Measurements from ENCODE around the gene LRRC18.
A peak's percentile ranks its signal among the peaks of the same experiment; 100 is the strongest.

The LRRC18 gene

DNA sequence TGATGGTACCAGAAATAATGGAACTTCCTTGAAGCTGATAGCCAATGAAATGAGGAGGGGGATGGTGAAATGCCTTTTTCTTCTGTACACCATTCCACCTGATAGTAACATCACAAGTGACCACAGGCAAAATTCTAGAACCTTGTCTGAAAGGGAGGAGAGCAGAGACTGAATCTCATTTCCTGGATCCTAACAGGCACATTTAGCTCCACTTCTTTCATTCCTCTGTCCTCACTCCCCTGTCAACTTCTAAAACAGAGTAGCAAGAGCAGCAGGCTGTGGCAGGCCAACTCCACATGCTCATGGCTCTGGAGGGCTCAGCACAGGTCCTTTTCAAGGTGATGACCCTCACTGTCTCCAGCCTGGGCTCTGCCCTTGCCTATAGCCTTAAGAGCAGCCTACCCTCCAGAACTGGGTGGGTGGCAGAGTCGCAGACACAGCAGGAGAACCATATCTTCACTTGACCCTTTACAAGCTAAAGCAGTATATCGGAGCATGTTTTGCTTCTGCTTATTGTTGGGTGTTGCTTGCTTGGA lies at the start of gene LRRC18:
TSS of gene LRRC18 (minus strand) at position 51 of the 536 bp plus-strand sequence. CDS start 25,685 bp downstream, outside the sequence.
- no peak for DNase-seq (ENCODE audit: low spot score)

DNA sequence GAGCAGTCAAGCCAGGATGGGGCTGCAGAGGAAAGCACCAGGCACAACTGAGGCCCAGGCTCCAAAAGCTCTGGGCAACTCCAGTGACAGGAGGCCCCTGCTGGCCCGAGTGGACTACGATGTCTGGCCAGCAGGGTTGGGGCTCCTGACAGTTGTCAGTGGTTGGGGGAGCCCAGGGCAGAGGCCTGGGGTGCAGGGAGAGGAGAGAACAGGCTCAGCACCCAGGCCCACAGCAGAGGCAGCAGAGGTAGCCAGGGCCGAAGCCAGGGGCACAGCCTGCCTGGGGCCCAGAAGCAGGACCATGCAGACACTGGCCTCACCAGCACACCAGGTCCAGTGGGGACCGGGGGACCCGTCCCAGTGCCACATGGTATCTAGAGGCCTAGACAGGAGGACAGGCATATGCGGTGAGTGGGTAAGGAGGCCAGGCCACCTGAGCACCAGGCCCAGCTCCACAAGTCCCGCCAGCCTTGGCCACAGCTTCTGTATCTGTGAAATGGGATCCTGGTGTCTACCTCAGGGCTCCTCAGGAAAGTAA lies 46.0 kb upstream of the LRRC18 start:
- no peak for DNase-seq (ENCODE audit: low spot score)

DNA sequence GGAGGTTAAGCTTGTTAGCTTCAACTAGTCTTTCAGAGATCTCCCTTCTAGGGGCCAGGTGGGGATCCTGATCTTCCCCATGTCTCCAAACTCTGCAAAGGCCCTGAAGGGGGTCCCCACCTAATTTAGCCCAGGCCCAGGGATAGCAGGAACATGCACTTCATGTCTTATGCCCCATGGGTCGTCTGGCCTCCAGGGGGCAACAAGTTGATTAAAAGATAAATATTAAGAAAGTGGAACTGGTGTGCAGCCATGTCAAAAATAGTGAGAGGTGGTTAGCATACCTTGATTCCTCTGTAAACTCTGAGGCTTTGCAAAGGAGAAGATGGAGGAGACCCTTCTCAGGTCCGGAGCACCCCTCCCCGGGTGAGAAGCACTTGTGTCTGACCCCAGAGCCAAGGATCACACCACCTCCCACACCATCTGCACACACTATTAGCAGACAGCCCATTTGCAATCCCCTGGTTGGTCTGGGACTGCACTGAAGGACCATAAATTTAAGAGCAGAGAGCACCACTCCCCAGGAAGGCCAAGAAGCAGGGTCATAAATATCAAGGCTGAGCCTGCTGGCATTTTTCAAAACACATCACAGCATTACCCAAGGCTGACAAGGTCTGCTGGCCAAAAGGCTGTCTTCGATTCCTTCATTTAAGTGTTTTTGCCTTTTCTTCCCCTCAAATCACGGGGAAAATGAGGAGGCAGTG lies 44.2 kb upstream of the LRRC18 start:
- no peak for DNase-seq (ENCODE audit: low spot score)

DNA sequence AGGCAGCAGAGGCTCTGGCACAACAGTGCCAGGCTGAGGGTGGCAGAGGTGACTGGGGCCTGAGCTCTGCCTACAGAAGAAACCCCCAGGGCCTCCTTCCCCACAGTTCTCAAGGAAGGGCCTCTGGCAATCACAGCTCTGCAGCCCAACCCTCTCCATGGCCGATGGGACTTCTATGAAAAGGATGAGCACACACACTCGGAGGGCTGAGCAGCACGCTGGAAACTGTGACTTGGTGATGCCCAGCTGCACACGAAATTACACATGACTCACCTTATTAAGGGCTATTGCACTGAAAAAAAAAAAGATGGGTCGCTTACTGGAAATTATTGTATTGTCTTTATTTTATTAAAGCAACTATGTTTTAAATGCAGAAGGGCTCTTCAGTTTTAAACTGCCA lies 42.9 kb upstream of the LRRC18 start:
- no peak for DNase-seq (ENCODE audit: low spot score)

DNA sequence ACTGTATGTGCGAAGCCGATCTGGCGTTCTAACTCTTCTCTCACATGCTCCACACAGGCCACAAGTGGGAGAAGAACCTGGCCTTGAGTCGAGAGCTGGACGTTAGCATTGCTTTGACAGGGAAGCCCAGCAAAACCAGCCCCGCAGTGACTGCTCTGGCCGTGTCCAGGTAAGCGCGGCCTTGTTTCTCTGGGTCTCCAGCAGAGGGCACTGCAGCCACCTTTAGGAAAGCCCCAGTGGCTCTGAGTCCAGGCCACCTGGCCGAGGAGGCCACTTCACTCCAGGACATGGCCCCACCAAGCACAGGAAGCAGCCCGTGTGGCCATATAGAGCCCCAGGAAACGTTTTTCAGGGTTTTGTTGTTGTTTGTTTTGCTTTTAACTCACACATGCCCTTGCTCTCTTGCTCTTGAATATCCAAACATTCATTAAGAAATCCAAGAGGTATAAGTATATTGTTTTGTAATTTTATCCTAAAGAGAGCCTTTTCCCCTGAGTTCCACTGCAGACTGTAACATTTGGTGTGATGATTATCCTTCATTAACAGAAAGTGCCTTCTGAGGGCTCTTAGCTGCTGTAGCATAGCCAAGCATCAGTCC lies 41.8 kb upstream of the LRRC18 start:
- peak; percentile 74 for DNase-seq (ENCODE audit: low spot score)

DNA sequence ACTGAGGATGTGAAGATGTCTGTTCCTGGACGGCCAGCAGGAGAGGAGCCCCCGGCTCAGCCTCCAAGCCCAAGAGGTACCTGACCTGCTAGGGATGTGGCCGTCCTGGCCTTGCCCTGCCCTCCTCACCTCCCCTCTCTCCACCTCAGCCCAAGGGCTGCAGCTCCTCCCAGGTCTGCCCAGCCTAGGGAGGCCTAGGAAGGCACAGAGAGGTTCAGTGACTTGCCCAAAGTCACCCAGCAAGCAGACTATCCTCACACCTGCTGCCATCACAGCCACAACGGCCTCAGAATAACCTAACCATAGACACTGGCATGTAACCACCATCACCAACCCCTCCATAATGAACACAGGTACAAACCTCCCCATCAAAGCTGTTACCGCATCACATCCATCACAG lies 38.7 kb upstream of the LRRC18 start:
- DNase-seq (ENCODE audit: low spot score), result no peak

DNA sequence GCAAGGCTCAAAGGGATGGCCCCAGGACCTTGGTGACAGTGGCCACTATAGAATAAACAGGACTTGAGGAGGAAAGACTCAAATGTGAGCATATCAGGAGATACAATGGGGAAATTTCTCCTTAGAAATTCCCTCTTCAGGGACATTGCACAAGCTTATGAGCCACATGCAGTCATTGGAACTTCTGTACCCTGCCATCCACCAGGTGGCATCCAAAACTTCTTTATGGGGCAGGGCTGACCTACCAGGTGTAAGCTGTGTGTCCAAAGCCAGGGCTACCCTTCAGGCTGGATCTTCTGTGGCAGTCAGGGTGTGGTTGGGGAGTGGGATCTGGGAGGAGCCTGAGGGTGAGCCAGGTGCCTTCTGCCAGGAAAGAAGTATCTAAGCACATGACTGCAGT lies 36.6 kb upstream of the LRRC18 start:
- peak; percentile 23 for DNase-seq (ENCODE audit: low spot score)

DNA sequence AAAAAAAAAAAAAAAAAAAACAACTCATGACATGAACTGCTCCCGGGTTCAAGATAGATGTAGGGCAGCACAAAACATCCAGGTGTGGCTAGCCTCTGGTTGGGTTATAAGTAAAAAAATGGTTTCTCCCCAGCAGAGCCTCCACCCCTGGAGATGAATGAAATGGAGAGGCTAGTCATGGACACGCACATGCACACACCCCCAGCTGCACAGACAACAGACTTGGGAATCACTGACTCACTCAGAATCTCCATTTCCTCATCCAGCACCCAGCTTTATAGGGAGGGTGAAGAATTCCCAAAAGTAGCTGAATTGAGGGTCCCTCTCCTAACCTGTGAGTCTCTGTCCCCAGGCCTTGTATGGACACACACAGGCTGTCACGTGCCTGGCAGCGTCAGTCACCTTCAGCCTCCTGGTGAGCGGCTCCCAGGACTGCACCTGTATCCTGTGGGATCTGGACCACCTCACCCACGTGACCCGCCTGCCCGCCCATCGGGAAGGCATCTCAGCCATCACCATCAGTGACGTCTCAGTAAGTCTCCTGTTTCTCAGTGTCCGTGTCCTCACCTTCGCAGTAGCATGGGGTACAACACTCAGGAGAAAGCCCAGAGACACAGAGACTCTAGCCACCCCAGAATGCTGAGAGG lies 35.0 kb upstream of the LRRC18 start:
- no peak for DNase-seq (ENCODE audit: low spot score)

DNA sequence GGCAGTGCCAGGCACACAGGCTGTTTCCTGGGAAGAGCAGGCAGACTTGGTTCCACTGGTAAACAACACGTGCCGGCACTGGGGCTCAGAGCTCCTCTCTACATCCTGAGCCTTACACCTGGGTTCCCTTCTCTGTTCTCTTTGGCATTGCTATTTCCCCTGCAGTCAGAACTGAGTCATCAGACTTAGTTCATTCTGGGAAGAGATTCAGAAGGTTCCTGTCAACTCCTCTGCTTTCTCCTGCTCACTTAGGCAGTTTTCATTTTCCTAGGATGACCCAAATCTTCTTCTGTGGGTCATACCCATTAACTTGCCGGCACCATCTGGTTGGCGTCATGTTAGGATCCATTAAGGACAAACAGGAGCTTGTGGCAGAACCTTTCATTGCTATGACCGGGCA lies 33.4 kb upstream of the LRRC18 start:
- no peak for DNase-seq (ENCODE audit: low spot score)

DNA sequence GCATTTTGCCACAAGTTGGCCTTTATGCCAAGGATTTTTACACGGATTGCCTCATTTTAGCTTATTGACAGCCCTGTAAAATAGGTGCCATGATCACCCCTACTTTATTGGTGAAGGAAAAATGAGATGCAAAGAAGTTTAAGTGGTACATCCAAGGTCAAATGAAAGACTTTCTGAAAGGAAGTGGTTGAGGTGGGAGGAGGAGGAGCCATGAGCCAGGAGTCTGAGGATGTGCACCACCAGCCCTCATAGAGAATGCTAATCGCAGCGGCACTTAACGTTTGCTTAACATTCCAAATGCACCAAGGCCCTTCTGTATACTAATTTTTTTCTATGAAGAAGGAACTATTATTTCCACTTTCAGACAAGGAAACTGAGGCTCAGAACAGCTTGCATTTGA lies 31.0 kb upstream of the LRRC18 start:
- DNase-seq (ENCODE audit: low spot score), result no peak

DNA sequence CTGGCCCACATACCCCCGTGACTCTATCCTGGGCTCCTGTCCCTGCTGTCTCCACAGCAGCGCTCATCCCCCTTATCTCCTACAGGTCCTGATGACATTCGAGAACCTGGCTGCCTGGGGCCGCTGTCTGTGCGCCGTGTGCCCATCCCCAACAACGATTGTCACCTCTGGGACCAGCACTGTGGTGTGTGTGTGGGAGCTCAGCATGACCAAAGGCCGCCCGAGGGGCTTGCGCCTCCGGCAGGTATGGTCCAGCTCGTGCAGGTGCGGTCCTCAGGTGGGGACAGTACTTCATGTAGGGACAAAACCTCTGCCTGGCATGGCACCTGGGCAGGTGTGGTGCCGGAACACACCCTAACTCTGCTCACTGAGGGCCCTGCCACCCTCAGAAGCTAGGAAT lies 30.4 kb upstream of the LRRC18 start:
- DNase-seq (ENCODE audit: low spot score), result no peak

DNA sequence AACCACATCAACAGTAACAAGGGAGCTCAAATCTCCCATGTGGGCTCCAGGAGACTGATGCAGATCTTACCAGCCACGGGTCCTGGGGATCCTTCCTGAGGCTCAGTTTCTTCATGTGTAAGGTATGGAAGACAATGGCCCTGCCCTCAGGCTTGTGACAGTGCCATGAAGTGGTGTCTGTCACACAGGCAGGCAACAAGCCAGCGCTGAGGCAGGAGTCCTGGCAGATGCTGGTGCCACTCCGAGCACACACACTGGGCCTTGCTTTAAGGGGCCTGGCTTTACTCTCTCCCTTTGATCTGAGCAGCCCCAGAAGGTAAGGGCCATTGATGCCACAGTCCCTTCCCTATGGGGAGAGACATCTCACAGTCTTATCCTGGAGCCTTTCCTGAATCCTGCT lies 28.4 kb upstream of the LRRC18 start:
- no peak for DNase-seq (ENCODE audit: low spot score)

DNA sequence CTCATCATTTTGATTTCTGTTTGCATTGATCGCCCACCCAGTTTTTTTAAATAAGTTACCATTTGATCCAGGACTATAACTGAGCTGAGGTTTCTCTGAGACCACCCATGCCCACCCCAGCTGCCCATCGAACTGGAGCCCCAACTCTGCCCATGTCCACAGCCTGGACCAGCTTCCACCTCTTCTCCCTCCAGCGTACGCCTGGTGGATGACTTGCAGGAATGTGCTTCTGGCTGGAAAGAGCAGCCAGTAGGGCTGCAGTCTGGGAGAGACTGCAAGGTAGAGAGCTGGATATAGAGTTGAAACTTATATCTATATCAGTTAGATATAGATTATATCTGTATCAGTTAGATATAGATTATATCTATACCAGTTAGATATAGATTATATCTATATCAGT lies 25.8 kb upstream of the LRRC18 start:
- no peak for DNase-seq (ENCODE audit: low spot score)

DNA sequence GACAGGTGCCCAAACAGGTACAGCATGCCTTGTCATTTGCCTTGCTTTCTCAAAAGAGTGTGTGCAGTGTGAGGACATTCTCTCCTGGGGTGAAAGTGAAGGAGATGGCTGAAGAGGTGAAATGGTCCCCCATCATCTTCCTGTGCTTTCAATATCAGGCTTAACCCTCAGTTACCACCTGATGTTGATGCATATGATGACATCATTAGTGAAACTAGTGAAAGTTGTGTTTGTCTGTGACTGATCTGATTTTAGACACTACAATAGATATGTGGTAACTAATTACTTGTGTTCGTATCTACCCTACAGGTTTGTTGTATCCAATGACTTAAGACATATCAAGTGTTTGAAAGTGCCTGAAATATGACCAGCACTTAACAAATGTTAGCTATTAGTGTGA lies 24.4 kb upstream of the LRRC18 start:
- DNase-seq (ENCODE audit: low spot score), result no peak

DNA sequence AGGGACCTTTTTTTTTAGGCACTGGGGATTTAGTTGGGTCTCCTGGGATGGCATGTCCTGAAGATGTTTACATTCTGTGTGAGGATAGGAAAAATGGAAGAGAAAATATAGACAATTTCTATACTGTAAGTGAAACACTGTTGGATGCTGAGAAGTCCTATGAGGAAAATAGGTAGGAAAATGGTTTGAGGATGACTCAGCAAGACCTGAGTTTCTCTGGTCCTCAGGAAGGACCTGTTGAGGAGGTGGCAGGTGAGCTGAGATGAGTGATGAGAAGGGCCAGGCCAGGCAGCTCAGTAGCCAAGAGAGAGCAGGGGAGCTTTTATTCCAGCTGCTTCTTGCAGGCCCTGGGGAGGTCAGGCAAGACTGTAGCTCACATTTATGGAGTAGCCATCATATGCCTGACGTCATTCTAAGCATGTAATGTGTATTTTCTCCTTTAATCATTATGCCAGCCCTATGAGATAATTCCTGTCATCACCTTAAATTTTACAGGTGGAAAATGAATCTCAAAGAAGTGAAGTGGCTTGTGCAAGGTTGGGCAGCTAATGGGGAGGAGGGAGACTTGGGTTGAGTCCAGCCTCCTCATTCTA lies 19.1 kb upstream of the LRRC18 start:
- DNase-seq (ENCODE audit: low spot score), result no peak

DNA sequence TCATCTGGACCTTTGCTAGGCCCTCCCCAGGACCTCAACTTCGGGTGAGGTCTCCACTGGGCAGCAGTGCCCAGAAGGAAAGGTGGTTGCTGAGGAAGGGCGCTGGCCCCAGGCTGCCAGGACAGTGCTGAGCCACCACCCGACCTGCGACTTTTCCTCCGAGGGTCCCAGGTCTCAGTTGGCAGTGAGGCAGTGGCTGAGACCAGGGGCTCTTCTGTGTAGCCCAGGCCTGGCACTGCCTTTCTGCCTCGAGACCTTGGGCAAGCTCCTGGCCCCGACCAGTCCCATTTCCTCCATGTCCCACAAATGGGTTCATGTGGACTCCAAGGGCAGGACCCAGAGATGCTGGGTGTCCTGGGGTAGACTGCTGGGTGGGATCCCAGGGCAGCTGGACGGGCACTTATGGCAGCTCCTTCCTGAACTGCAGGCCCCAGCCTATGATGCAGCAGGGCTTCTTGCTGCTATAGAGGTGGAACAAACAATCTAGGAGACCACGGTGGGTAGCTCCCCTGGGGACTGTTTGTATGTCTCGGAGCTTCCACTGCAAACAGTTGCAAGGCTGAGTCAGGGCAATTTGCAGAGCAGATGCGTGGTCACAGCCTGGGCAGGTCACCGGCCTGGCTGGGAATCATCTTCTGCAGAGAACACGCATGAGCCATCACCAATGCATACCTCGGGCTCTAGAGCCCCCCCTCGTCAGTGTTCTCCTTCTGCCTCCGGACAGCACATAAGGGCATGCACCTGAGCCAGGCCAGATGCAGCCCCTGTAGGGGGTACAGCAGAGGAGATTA lies 17.9 kb upstream of the LRRC18 start:
- no peak for DNase-seq (ENCODE audit: low spot score)

DNA sequence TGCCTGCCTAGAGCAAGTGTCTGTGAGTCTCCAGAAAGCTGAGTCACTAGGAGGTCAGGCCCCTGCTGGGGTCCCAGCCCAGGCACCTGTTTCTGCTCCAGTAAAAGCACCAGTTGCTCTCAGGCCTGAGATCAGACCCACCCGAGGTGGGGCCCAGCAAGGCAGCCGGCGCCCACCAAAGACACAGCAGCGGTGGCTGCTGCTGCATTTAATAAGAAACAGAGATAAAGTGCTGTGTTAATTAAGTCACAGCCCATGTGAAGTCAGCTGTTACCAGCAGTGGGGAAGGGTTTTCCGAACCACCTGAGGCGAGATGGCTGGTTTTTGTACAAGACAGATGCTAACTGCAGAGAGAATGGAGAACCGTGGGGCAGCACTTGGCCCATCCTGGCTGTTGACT lies 12.1 kb upstream of the LRRC18 start:
- no peak for DNase-seq (ENCODE audit: low spot score)

DNA sequence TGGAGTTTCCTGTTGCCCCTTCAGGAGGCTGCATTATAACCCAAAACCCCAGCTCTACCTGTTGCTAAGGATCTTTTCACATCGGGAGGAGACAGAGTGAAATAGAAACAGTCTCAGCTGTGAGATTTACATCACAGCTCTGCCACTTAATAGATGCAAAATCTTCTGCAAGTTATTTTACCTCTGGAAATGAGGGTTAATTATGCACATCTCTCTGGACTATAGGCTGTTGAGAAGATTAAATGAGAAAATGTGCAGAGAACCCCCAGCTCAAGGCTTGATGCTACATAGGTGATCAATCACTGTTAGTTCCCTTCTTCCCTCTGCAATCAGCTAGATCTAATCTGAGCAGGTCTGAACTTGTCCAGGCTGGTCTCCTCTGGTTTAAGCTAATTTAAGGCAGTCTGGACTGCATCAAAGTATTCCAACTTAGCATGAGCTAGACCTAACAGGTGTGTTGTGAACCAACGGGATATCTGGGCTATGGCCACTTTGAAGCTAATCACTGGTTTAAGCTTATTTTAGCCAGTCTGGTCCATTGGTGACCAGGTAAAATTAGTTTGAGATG lies 8.9 kb upstream of the LRRC18 start:
- DNase-seq (ENCODE audit: low spot score), result no peak

DNA sequence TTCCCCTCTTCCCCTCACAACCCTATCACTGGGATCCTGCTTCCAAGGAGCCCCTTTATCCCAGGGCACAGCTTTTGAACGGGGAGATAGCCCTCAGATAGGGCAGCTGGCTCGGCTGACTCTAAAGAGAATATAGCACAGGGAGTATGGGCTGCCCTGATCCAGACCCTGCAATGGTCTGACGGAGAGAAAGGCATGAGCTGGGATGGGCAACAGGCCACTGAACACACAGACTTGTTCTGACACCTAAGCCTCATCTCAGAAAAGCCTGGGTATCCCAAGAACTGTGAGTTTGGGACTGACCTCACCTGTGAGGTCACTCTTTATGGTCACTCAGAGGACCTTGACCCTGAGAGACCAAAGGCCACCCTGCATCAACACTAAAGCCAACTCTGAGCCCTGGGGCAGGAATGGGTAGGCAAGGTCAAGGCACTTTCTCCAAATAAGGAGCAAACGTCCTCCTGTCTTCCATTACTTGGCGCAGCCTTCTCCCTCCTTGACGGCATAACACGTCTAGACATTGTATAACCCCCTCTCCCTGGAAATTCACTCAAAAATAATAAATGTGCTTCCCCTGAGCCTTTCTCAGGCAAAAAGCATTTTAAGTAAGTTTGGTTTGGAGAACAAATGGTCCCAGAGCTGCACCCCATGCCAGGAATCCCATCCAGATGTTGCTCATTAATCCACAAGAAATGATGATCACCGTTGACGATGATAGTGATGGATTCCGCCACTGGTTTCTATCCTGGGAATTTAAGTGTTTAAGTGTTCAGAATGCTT lies 8.2 kb upstream of the LRRC18 start:
- no peak for DNase-seq (ENCODE audit: low spot score)

DNA sequence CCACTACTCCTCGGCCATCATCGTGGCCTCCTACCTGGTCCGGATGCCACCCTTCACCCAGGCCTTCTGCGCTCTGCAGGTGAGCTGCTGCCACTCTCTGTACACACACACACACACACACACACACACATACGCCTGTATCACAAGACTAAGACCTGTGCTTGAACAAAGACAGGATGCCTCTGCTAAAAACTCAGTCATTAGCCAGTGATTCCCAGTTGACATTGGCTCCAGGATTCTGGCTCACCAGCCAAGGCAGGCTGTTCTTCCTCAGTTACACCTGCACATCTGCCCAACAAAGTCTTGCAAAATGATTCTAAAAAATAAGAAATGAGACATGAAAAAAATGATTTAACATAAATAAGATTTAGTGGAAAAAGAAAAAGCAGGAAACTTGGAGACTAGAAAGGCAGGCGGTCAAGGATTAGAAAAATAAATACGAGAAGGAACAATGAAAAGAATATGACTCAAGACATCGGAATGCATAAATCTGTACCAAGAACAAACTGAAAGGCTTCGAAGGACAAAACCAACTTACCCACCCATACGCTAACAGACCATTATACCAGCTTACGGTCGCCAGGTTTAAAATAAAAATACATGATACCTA lies 7.4 kb upstream of the LRRC18 start:
- no peak for DNase-seq (ENCODE audit: low spot score)

All from AG08396 (cell line).